ENCODE measurements around the gene GATA2. TPM values are rescaled to one million over a fixed set of nuclear protein-coding genes. Genes with fewer than 3 reads are reported as not detected.

GATA2 gene
- total RNA-seq, 1 experiment from 2014 or later, result 74.6 TPM

DNA sequence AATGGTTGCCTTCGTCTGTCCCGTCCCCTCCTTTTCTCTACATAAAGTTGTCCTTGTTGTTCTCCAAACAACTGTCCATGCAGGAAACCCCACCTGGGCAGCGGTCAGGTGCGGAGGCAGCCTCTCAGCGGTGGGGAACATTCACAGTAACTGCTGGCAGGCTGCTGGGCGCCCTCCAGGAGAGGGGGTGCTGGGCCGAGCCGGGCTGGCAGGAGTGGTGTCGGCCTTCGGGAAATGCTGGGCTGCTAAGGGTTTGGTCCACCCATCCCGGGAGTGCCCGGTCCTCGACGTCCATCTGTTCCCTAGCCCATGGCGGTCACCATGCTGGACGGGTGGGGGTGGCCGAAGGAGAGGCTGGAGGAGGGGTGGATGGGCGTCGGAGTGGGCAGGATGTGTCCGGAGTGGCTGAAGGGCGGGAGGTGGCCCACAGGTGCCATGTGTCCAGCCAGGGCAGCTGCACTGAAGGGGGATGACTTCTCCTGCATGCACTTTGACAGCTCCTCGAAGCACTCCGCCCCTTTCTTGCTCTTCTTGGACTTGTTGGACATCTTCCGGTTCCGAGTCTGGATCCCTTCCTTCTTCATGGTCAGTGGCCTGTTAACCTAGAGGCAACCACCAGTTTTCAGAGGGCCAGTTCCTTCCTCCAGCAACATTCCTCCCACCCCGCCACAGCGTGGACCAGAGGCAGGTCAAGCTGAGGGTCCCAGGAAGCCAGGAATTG, 12.1 kb downstream of the GATA2 start:
- Histone ChIP-seq H3K27me3 (ENCODE audit: control insufficient read depth, insufficient read depth, low read length) (no peaks in the 10 kb centered on the region), H3K4me3 (ENCODE audit: low read depth in 2 of 2, low read length in 2 of 2) (no peak overlapping the region), H3K4me1 (ENCODE audit: control insufficient read depth, insufficient read depth, low read length) (peaks cover 36% of the 10 kb centered on the region), H3K36me3 (ENCODE audit: control insufficient read depth, insufficient read depth, low read length) (peaks cover 10% of the 10 kb centered on the region), H3K9me3 (ENCODE audit: control insufficient read depth, insufficient read depth, low read depth, low read length) (no peaks in the 10 kb centered on the region), H3K27ac (ENCODE audit: low read length) (no peak overlapping the region)
- intact Hi-C loops (cut with micrococcal nuclease; ENCODE audit: unreplicated experiment), result no loop called here
- TF ChIP-seq, protein P1, sequence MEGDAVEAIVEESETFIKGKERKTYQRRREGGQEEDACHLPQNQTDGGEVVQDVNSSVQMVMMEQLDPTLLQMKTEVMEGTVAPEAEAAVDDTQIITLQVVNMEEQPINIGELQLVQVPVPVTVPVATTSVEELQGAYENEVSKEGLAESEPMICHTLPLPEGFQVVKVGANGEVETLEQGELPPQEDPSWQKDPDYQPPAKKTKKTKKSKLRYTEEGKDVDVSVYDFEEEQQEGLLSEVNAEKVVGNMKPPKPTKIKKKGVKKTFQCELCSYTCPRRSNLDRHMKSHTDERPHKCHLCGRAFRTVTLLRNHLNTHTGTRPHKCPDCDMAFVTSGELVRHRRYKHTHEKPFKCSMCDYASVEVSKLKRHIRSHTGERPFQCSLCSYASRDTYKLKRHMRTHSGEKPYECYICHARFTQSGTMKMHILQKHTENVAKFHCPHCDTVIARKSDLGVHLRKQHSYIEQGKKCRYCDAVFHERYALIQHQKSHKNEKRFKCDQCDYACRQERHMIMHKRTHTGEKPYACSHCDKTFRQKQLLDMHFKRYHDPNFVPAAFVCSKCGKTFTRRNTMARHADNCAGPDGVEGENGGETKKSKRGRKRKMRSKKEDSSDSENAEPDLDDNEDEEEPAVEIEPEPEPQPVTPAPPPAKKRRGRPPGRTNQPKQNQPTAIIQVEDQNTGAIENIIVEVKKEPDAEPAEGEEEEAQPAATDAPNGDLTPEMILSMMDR (IDR thresholded peaks at IDR 0.05), result no peak
- no peak for TF ChIP-seq SIN3A (IDR thresholded peaks at IDR 0.05; ENCODE audit: borderline replicate concordance, insufficient read depth, low read depth, low read length)
- no peak for TF ChIP-seq POLR2AphosphoS5 (IDR thresholded peaks at IDR 0.05; ENCODE audit: low read depth, low read length)
- TF ChIP-seq, protein P2, sequence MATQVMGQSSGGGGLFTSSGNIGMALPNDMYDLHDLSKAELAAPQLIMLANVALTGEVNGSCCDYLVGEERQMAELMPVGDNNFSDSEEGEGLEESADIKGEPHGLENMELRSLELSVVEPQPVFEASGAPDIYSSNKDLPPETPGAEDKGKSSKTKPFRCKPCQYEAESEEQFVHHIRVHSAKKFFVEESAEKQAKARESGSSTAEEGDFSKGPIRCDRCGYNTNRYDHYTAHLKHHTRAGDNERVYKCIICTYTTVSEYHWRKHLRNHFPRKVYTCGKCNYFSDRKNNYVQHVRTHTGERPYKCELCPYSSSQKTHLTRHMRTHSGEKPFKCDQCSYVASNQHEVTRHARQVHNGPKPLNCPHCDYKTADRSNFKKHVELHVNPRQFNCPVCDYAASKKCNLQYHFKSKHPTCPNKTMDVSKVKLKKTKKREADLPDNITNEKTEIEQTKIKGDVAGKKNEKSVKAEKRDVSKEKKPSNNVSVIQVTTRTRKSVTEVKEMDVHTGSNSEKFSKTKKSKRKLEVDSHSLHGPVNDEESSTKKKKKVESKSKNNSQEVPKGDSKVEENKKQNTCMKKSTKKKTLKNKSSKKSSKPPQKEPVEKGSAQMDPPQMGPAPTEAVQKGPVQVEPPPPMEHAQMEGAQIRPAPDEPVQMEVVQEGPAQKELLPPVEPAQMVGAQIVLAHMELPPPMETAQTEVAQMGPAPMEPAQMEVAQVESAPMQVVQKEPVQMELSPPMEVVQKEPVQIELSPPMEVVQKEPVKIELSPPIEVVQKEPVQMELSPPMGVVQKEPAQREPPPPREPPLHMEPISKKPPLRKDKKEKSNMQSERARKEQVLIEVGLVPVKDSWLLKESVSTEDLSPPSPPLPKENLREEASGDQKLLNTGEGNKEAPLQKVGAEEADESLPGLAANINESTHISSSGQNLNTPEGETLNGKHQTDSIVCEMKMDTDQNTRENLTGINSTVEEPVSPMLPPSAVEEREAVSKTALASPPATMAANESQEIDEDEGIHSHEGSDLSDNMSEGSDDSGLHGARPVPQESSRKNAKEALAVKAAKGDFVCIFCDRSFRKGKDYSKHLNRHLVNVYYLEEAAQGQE (IDR thresholded peaks at IDR 0.05; ENCODE audit: insufficient read depth in 1 of 2, low read depth in 2 of 2, low read length in 1 of 2), result no peak
- no peak for TF ChIP-seq TCF7L2 (IDR thresholded peaks at IDR 0.05; ENCODE audit: low read depth, low read length)
- CTCF ChIA-PET, result no interaction called here
- ATAC-seq (no peak), DNase-seq (ENCODE audit: low read depth, low spot score) (no peak)
- POLR2A ChIA-PET, result no interaction called here
- no TSS peak for BruUV-seq (replicated peaks)
- in situ Hi-C loops (cut with HindIII; ENCODE audit: low pct_unique_long_range_greater_than_20kb, low sequenced_read_pairs), result no loop called here

DNA sequence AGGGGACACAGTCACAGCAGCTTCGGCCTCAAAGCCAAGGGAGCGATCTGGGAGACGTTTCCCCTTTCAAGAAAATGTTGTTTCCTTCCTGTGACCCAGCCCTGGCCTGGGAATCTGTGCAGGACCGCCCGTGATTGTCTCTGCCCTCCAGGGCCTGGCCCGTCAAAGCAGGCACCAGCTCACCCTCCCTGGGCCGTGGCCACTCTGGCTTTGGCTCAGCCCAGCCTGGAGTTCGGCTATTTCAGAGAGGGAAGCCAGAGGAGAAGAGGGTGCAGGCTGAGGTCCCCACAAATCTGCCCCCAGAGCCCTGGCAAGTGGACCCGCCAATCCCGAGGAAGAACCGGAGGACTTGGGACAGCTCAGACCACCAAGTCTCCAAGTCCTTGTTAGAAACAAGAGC, 12.7 kb downstream of the GATA2 start:
- Histone ChIP-seq H3K27ac (ENCODE audit: low read length) (no peak overlapping the region), H3K36me3 (ENCODE audit: control insufficient read depth, insufficient read depth, low read length) (peaks cover 8% of the 10 kb centered on the region), H3K4me3 (ENCODE audit: low read depth in 2 of 2, low read length in 2 of 2) (no peak overlapping the region), H3K27me3 (ENCODE audit: control insufficient read depth, insufficient read depth, low read length) (no peaks in the 10 kb centered on the region), H3K4me1 (ENCODE audit: control insufficient read depth, insufficient read depth, low read length) (peaks cover 30% of the 10 kb centered on the region), H3K9me3 (ENCODE audit: control insufficient read depth, insufficient read depth, low read depth, low read length) (no peaks in the 10 kb centered on the region)
- no peak for DNase-seq (ENCODE audit: low read depth, low spot score)
- TF ChIP-seq SIN3A (IDR thresholded peaks at IDR 0.05; ENCODE audit: borderline replicate concordance, insufficient read depth, low read depth, low read length) (no peak), TCF7L2 (IDR thresholded peaks at IDR 0.05; ENCODE audit: low read depth, low read length) (no peak), POLR2AphosphoS5 (IDR thresholded peaks at IDR 0.05; ENCODE audit: low read depth, low read length) (no peak)
- TF ChIP-seq, protein P1 (IDR thresholded peaks at IDR 0.05), result no peak
- TF ChIP-seq, protein P2 (IDR thresholded peaks at IDR 0.05; ENCODE audit: insufficient read depth in 1 of 2, low read depth in 2 of 2, low read length in 1 of 2), result no peak
- intact Hi-C loops (cut with micrococcal nuclease; ENCODE audit: unreplicated experiment) (no loop called here), in situ Hi-C loops (cut with HindIII; ENCODE audit: low pct_unique_long_range_greater_than_20kb, low sequenced_read_pairs) (no loop called here)
- no peak for ATAC-seq
- POLR2A ChIA-PET, result no interaction called here
- CTCF ChIA-PET, result interaction anchor here (0.5 kb wide), 1 partner anchor 105 kb away, joined by 8 read pairs; no protein-coding TSS in a partner anchor
- no TSS peak for BruUV-seq (replicated peaks)

All from Panc1 (cell line).